Measurements from ENCODE around the gene APOL3. TPM values are rescaled to one million over a fixed set of nuclear protein-coding genes. Genes with fewer than 3 reads are reported as not detected.

Gene APOL3
- polyA plus RNA-seq, 1 of the 3 experiments (the other 2 are of a cell fraction), result 1.1 TPM

- WGBS (ENCODE audit: low lambda C conversion rate), result 81% methylated on average over 8 of the region's 8 CpGs
Observed at GRCh38 chr22:36147196-36147791, 13.3 kb downstream of the APOL3 start.

DNA sequence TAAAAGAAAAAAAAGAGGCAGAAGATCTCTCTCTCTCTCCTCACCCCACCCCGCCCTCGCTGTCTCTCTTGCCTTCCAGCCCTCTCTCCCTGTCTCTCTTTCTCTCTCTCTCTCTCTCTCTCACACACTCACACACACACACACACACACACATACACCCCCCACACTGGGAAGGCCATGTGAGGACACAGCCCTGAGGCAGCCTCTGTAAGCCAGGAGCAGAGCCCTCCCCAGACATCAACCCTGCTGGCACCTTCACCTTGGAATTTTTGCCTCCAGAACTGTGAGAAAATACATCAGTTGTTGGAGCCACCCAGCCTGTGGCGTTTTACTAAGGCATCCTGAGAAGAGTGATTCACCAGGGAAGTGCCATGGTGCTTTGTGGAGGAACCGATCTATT lies 14.7 kb downstream of the APOL3 start:
- no peak for DNase-seq
- no peaks in the 10 kb centered on the region for H3K9me3 ChIP-seq
- CTCF ChIA-PET, result interaction anchor here (0.7 to 4.5 kb wide), 8 partner anchors 17 to 680 kb away, joined by 3 to 16 read pairs (median 5); partner anchors contain the start of gene APOL2

More at GRCh38 chr22:36147196-36147791, 13.3 kb downstream of the APOL3 start:
- ChIA-PET CTCF (interaction anchor here (1.5 to 4.5 kb wide), 3 partner anchors 32 to 139 kb away, joined by 4 to 16 read pairs (median 14); no protein-coding TSS in a partner anchor), POLR2A (no interaction called here)
- H2AFZ ChIP-seq (ENCODE audit: low read depth), result no peak overlapping the region
- H3K9me2 ChIP-seq, result no peaks in the 10 kb centered on the region
- H3K79me2 ChIP-seq (ENCODE audit: insufficient read depth), result no peaks in the 10 kb centered on the region
- DNase-seq, result peak; percentile 38
- H3K9ac ChIP-seq, result no peak overlapping the region
- H3K36me3 ChIP-seq (replicated peaks in 1 of 2; ENCODE audit: control insufficient read depth in 1 of 2, insufficient read depth in 2 of 2, low read length in 1 of 2), result no peaks in the 10 kb centered on the region
- no peak overlapping the region for H3K4me3 ChIP-seq (ENCODE audit: low read depth in 2 of 2, low read length in 1 of 2)
- peaks cover 3% of the 10 kb centered on the region for H3F3A ChIP-seq (replicated peaks; ENCODE audit: insufficient read depth)
- H3K27me3 ChIP-seq (ENCODE audit: insufficient read depth), result no peaks in the 10 kb centered on the region
- H3K9me3 ChIP-seq, result no peaks in the 10 kb centered on the region
- no peak overlapping the region for H3K4me2 ChIP-seq
- no peaks in the 10 kb centered on the region for H4K20me1 ChIP-seq (ENCODE audit: insufficient read depth)
- TF ChIP-seq MAX (IDR thresholded peaks at IDR 0.05; ENCODE audit: low read depth) (no peak), CHD2 (IDR thresholded peaks at IDR 0.05; ENCODE audit: low read length, partially characterized antibody) (no peak), SIN3A (IDR thresholded peaks at IDR 0.05; ENCODE audit: borderline replicate concordance, low read depth, low read length) (no peak), ELF1 (IDR thresholded peaks at IDR 0.05) (no peak), GABPA (IDR thresholded peaks at IDR 0.05; ENCODE audit: low read depth) (no peak), JUND (IDR thresholded peaks at IDR 0.05) (no peak), FOSL2 (IDR thresholded peaks at IDR 0.05; ENCODE audit: borderline replicate concordance, low read depth) (no peak)
- peaks cover 0 to 8% of the 10 kb centered on the region in 2 experiments; a peak in 1 of 4 replicates for H3K4me1 ChIP-seq (ENCODE audit: control insufficient read depth in 1 of 2, insufficient read depth in 2 of 2, low read depth in 1 of 2, low read length in 1 of 2)
- H3K27ac ChIP-seq (ENCODE audit: low read depth in 2 of 2, low read length in 1 of 2), result no peak overlapping the region

More for the DNA sequence above, 14.7 kb downstream of the APOL3 start:
- Histone ChIP-seq H4K20me1 (ENCODE audit: insufficient read depth) (no peaks in the 10 kb centered on the region), H2AFZ (ENCODE audit: low read depth) (no peak overlapping the region), H3K4me3 (ENCODE audit: low read depth in 2 of 2, low read length in 1 of 2) (no peak overlapping the region), H3K4me2 (no peak overlapping the region), H3K4me1 (ENCODE audit: control insufficient read depth in 1 of 2, insufficient read depth in 2 of 2, low read depth in 1 of 2, low read length in 1 of 2) (peaks cover 0 to 8% of the 10 kb centered on the region in 2 experiments; a peak in 1 of 4 replicates), H3K27ac (ENCODE audit: low read depth in 2 of 2, low read length in 1 of 2) (no peak overlapping the region), H3F3A (replicated peaks; ENCODE audit: insufficient read depth) (peaks cover 3% of the 10 kb centered on the region), H3K27me3 (ENCODE audit: insufficient read depth) (no peaks in the 10 kb centered on the region), H3K9me2 (no peaks in the 10 kb centered on the region), H3K36me3 (replicated peaks in 1 of 2; ENCODE audit: control insufficient read depth in 1 of 2, insufficient read depth in 2 of 2, low read length in 1 of 2) (no peaks in the 10 kb centered on the region), H3K9ac (no peak overlapping the region), H3K79me2 (ENCODE audit: insufficient read depth) (no peaks in the 10 kb centered on the region)
- POLR2A ChIA-PET, result no interaction called here
- 76% methylated on average over 4 of the region's 4 CpGs for WGBS (ENCODE audit: low lambda C conversion rate)
- TF ChIP-seq USF2 (IDR thresholded peaks at IDR 0.05; ENCODE audit: borderline replicate concordance, low read depth, low read length), result no peak
- no peak for TF ChIP-seq CHD2 (IDR thresholded peaks at IDR 0.05; ENCODE audit: low read length, partially characterized antibody)
- no peak for TF ChIP-seq EZH2phosphoT487 (IDR thresholded peaks at IDR 0.05; ENCODE audit: borderline replicate concordance, low read depth)
- TF ChIP-seq NFIC (IDR thresholded peaks at IDR 0.05; ENCODE audit: borderline replicate concordance), result no peak
- no peak for TF ChIP-seq RCOR1 (IDR thresholded peaks at IDR 0.05; ENCODE audit: low read length)
- TF ChIP-seq CTCF (IDR thresholded peaks at IDR 0.05), result no peak
- TF ChIP-seq RAD21 (IDR thresholded peaks at IDR 0.05; ENCODE audit: low read length), result no peak
- no peak for TF ChIP-seq FOXM1 (IDR thresholded peaks at IDR 0.05; ENCODE audit: low read depth)
- no peak for TF ChIP-seq POLR2AphosphoS5 (IDR thresholded peaks at IDR 0.05; ENCODE audit: low read depth, low read length)
- TF ChIP-seq NRF1 (IDR thresholded peaks at IDR 0.05; ENCODE audit: low read depth, low read length), result no peak

Measured in SK-N-SH (cell line).